HepG2 (cell line): Measurements from ENCODE around the gene LRRC3C. TPM values are rescaled to one million over a fixed set of nuclear protein-coding genes. Genes with fewer than 3 reads are reported as not detected.

Source experiments
- BCLAF1 ChIP-seq: fragments of 450-650 bp; IDR thresholded peaks from 2 replicates; pipeline ENCODE4 v1.6.1; 2017; ENCODE audit warnings: mild to moderate bottlenecking
- DZIP1 ChIP-seq: sonication (generic); formaldehyde crosslinking; IDR thresholded peaks from 2 replicates; pipeline ENCODE4 v1.5.0; 2020; ENCODE audit warnings: mild to moderate bottlenecking, missing genetic modification reagents
- FOXO4 ChIP-seq: sonication (generic); formaldehyde crosslinking; conservative IDR thresholded peaks from 2 replicates; pipeline ENCODE4 v1.8.1; 2023; ENCODE audit warnings: missing genetic modification reagents
- GABPB1 ChIP-seq: IDR thresholded peaks from 2 replicates; pipeline ENCODE4 v1.6.1; 2016; ENCODE audit warnings: mild to moderate bottlenecking, missing genetic modification reagents, moderate library complexity, missing compliant biosample characterization
- GPBP1L1 ChIP-seq: sonication (generic); formaldehyde crosslinking; IDR thresholded peaks from 2 replicates; pipeline ENCODE4 v1.5.0; 2020; ENCODE audit warnings: mild to moderate bottlenecking, missing genetic modification reagents
- JUND ChIP-seq: sonication (generic); formaldehyde crosslinking; IDR thresholded peaks from 2 replicates; pipeline ENCODE4 v1.8.0; 2022; ENCODE audit warnings: mild to moderate bottlenecking, missing genetic modification reagents
- KAT2B ChIP-seq: fragments of 150-350 bp; IDR thresholded peaks from 2 replicates; pipeline ENCODE4 v1.6.1; 2014; ENCODE audit warnings: low read depth, low read length, borderline replicate concordance
- ZBTB14 ChIP-seq: sonication (generic); formaldehyde crosslinking; IDR thresholded peaks from 2 replicates; pipeline ENCODE4 v1.4.0; 2020; ENCODE audit warnings: missing genetic modification reagents
- ZBTB2 ChIP-seq: sonication (generic); formaldehyde crosslinking; IDR thresholded peaks from 2 replicates; pipeline ENCODE4 v1.8.0; 2022; ENCODE audit warnings: low read depth, missing genetic modification reagents
- ZHX1 ChIP-seq: sonication (generic); formaldehyde crosslinking; IDR thresholded peaks from 2 replicates; pipeline ENCODE4 v1.8.1; 2022; ENCODE audit warnings: low read depth, mild to moderate bottlenecking, missing genetic modification reagents
- ZNF468 ChIP-seq: sonication (generic); formaldehyde crosslinking; IDR thresholded peaks from 2 replicates; pipeline ENCODE4 v1.8.0; 2022; ENCODE audit warnings: mild to moderate bottlenecking, moderate library complexity, missing genetic modification reagents
- polyA plus RNA-seq, 8 experiments: library from polyadenylated mRNA; depleted of rRNA in 3 of 8; stranded (reverse) in 7 of 8; unstranded in 1 of 8; fragments of >200 nt; fragmentation: Illumina TruSeq in 4 of 8; extraction: Trizol in 4 of 8; gene quantifications; 2 replicates each; pipeline versions ENCODE4 v1.2.1 to v1.2.3, GENCODE V29; 2011 to 2016; ENCODE audit warnings: low read depth in 4 of 8, missing spikeins in 1 of 8, mixed read lengths in 1 of 8; ENCODE audit not compliant: insufficient read depth in 1 of 8
- total RNA-seq, 5 experiments: library from RNA; depleted of rRNA; stranded (reverse); fragments of >200 nt; fragmentation: Illumina TruSeq; extraction: Trizol; gene quantifications; 2 replicates each; pipeline ENCODE4 v1.2.3, GENCODE V29; 2016; ENCODE audit warnings: low read depth in 1 of 5

LRRC3C gene
- total and polyA plus RNA-seq, 2 of the 13 experiments (the other 11 are each of a cell fraction or from before 2014, with no cell fraction given) = 0.17 TPM; not detected in 1

- TF ChIP-seq ZHX1 (no peak), GABPB1 (no peak), FOXO4 (CRISPR knock-in tag) (no peak), JUND (CRISPR knock-in tag) (no peak), GPBP1L1 (CRISPR knock-in tag) (no peak), DZIP1 (CRISPR knock-in tag) (no peak), ZBTB14 (no peak), ZNF468 (CRISPR knock-in tag) (no peak), BCLAF1 (no peak), ZBTB2 (CRISPR knock-in tag) (no peak), KAT2B (no peak)
These were observed 661 bp downstream of the LRRC3C start (continued) for GRCh38 chr17:39927929-39928857.
